HEK293 (cell line): Measurements from ENCODE around the gene TMSB4X.
"Not testable (repeated sequence)": the region's sequence is repeated elsewhere in the genome, so short reads cannot be mapped to it uniquely, and the experiment has no call there.

Experiments used
- CTCF ChIA-PET: fragments of 350-600 bp; formaldehyde crosslinking; extraction: SDS; loops from one replicate; lab custom pipeline; 2021; ENCODE audit warnings: antibody characterized with exemption; lab: Yijun Ruan, JAX
- POLR2A ChIA-PET: fragments of 300-600 bp; formaldehyde crosslinking; extraction: SDS; loops from one replicate; lab custom pipeline; 2020; ENCODE audit warnings: antibody characterized with exemption, inconsistent platforms; lab: Yijun Ruan, JAX
- H3K27ac ChIP-seq: fragments of 200-500 bp; sonication (Bioruptor generic); 2 replicates; pipeline ENCODE4 v1.5.1; 2014; ENCODE audit warnings: low read depth, low read length, control low read depth, inconsistent platforms; ENCODE audit errors: extremely low read depth
- H3K36me3 ChIP-seq, 2 experiments: fragments of 200-500 bp in 1 of 2; sonication (Bioruptor generic) in 1 of 2; 1 replicate in 1 of 2; 2 replicates in 1 of 2; pipeline ENCODE4 v1.5.1; 2014 to 2017; ENCODE audit warnings: inconsistent platforms in 2 of 2, low read length in 2 of 2; ENCODE audit not compliant: control insufficient read depth in 2 of 2, insufficient read depth in 1 of 2
- H3K4me1 ChIP-seq: fragments of 200-500 bp; sonication (Bioruptor generic); 2 replicates; pipeline ENCODE4 v1.5.1; 2014; ENCODE audit warnings: mild to moderate bottlenecking, low read length, inconsistent platforms; ENCODE audit not compliant: control insufficient read depth, insufficient read depth
- H3K4me3 ChIP-seq: 2 replicates; pipeline ENCODE4 v1.5.1; 2011; ENCODE audit warnings: low read depth, mild to moderate bottlenecking, control low read depth, low read length, moderate library complexity
- H3K9me3 ChIP-seq: fragments of 200-500 bp; sonication (Bioruptor generic); 2 replicates; pipeline ENCODE4 v1.5.1; 2014; ENCODE audit warnings: low read depth, low read length, inconsistent platforms; ENCODE audit not compliant: control insufficient read depth, insufficient read depth
- BCL11B ChIP-seq: fragments of 450-650 bp; formaldehyde crosslinking; IDR thresholded peaks from 2 replicates; pipeline ENCODE4 v1.5.1; 2016; ENCODE audit warnings: low read depth, missing biosample characterization, missing genetic modification characterization
- HOXC10 ChIP-seq: sonication (generic); formaldehyde crosslinking; IDR thresholded peaks from 2 replicates; pipeline ENCODE4 v1.8.1; 2023; ENCODE audit warnings: mild to moderate bottlenecking, missing genetic modification reagents
- REST ChIP-seq: fragments of 450-650 bp; formaldehyde crosslinking; IDR thresholded peaks from 2 replicates; pipeline ENCODE4 v1.5.1; 2016; ENCODE audit warnings: missing biosample characterization, missing genetic modification characterization
- TSHZ1 ChIP-seq: fragments of 450-650 bp; formaldehyde crosslinking; IDR thresholded peaks from 2 replicates; pipeline ENCODE4 v1.5.1; 2016; ENCODE audit warnings: missing biosample characterization, missing genetic modification characterization, borderline replicate concordance
- ZBTB10 ChIP-seq: fragments of 450-650 bp; formaldehyde crosslinking; IDR thresholded peaks from 2 replicates; pipeline ENCODE4 v1.5.1; 2016; ENCODE audit warnings: missing biosample characterization, missing genetic modification characterization
- ZNF174 ChIP-seq: fragments of 450-650 bp; formaldehyde crosslinking; IDR thresholded peaks from 2 replicates; pipeline ENCODE4 v1.5.0; 2017; ENCODE audit warnings: missing biosample characterization, mild to moderate bottlenecking, missing genetic modification characterization
- ZNF324 ChIP-seq: fragments of 450-650 bp; formaldehyde crosslinking; IDR thresholded peaks from 2 replicates; pipeline ENCODE4 v1.5.1; 2016; ENCODE audit warnings: missing biosample characterization, missing genetic modification characterization
- ZNF335 ChIP-seq: fragments of 450-650 bp; formaldehyde crosslinking; conservative IDR thresholded peaks from 2 replicates; pipeline ENCODE4 v1.5.1; 2016; ENCODE audit warnings: missing biosample characterization, missing genetic modification characterization
- ZNF416 ChIP-seq: fragments of 450-650 bp; formaldehyde crosslinking; IDR thresholded peaks from 2 replicates; pipeline ENCODE4 v1.5.1; 2016; ENCODE audit warnings: missing biosample characterization, missing genetic modification characterization
- ZNF501 ChIP-seq: fragments of 450-650 bp; formaldehyde crosslinking; IDR thresholded peaks from 2 replicates; pipeline ENCODE4 v1.5.1; 2016; ENCODE audit warnings: missing biosample characterization, missing genetic modification characterization
- ZNF555 ChIP-seq: fragments of 450-650 bp; formaldehyde crosslinking; conservative IDR thresholded peaks from 2 replicates; pipeline ENCODE4 v1.5.1; 2017; ENCODE audit warnings: missing biosample characterization, mild to moderate bottlenecking, missing genetic modification characterization, inconsistent platforms
- ZSCAN16 ChIP-seq: fragments of 450-650 bp; formaldehyde crosslinking; IDR thresholded peaks from 2 replicates; pipeline ENCODE4 v1.5.1; 2016; ENCODE audit warnings: missing biosample characterization, missing genetic modification characterization
- ZSCAN5A ChIP-seq: fragments of 450-650 bp; formaldehyde crosslinking; IDR thresholded peaks from 2 replicates; pipeline ENCODE4 v1.5.1; 2016; ENCODE audit warnings: missing biosample characterization, missing genetic modification characterization
- TF ChIP-seq, protein P1 (sequence below): fragments of 450-650 bp; formaldehyde crosslinking; IDR thresholded peaks from 2 replicates; pipeline ENCODE4 v1.5.1; 2016; ENCODE audit warnings: missing biosample characterization, missing genetic modification characterization
- TF ChIP-seq, protein P2 (sequence below): fragments of 450-650 bp; formaldehyde crosslinking; IDR thresholded peaks from 2 replicates; pipeline ENCODE4 v1.5.1; 2017; ENCODE audit warnings: missing biosample characterization, missing genetic modification characterization

Gene TMSB4X

GRCh38 chrX:12979616-12980015 lies 4.7 kb downstream of the TMSB4X start:
- CTCF ChIA-PET, result interaction anchor here (0.6 to 1.8 kb wide), 3 partner anchors 10 to 64 kb away, joined by 3 to 7 read pairs (median 4); no protein-coding TSS in a partner anchor
- H3K4me3 ChIP-seq, result no peak overlapping the region
- no peak overlapping the region for H3K27ac ChIP-seq
- H3K36me3 ChIP-seq, result peaks cover 0 to 5% of the 10 kb centered on the region in 2 experiments; a peak in 1 of 3 replicates
- POLR2A ChIA-PET, result interaction anchor here (1.1 to 1.5 kb wide), 3 partner anchors 26 to 33 kb away, joined by 3 to 8 read pairs (median 5); no protein-coding TSS in a partner anchor
- H3K9me3 ChIP-seq, result no peaks in the 10 kb centered on the region
- peaks cover under 1% of the 10 kb centered on the region; the same call in 1 of the 2 replicates for H3K4me1 ChIP-seq
- TF ChIP-seq BCL11B (tag by site-specific recombination) (no peak), ZNF555 (tag by site-specific recombination) (no peak), ZNF335 (tag by site-specific recombination) (no peak), HOXC10 (CRISPR knock-in tag) (no peak), REST (tag by site-specific recombination) (no peak), ZNF416 (tag by site-specific recombination) (no peak), ZNF174 (tag by site-specific recombination) (no peak), ZSCAN5A (tag by site-specific recombination) (no peak), ZNF501 (tag by site-specific recombination) (no peak), TSHZ1 (tag by site-specific recombination) (no peak), ZSCAN16 (tag by site-specific recombination) (no peak), ZBTB10 (tag by site-specific recombination) (no peak), ZNF324 (tag by site-specific recombination) (no peak)
- TF ChIP-seq, protein P1, sequence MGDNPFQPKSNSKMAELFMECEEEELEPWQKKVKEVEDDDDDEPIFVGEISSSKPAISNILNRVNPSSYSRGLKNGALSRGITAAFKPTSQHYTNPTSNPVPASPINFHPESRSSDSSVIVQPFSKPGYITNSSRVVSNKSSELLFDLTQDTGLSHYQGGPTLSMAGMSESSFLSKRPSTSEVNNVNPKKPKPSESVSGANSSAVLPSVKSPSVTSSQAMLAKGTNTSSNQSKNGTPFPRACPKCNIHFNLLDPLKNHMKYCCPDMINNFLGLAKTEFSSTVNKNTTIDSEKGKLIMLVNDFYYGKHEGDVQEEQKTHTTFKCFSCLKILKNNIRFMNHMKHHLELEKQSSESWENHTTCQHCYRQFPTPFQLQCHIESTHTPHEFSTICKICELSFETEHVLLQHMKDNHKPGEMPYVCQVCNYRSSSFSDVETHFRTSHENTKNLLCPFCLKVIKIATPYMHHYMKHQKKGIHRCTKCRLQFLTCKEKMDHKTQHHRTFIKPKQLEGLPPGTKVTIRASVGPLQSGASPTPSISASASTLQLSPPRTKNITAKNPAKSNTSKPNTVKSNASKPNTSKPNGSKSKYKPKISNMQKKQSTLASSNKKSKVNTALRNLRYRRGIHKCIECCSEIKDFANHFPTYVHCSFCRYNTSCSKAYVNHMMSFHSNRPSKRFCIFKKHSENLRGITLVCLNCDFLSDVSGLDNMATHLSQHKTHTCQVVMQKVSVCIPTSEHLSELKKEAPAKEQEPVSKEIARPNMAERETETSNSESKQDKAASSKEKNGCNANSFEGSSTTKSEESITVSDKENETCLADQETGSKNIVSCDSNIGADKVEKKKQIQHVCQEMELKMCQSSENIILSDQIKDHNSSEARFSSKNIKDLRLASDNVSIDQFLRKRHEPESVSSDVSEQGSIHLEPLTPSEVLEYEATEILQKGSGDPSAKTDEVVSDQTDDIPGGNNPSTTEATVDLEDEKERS, result no peak
- TF ChIP-seq, protein P2, sequence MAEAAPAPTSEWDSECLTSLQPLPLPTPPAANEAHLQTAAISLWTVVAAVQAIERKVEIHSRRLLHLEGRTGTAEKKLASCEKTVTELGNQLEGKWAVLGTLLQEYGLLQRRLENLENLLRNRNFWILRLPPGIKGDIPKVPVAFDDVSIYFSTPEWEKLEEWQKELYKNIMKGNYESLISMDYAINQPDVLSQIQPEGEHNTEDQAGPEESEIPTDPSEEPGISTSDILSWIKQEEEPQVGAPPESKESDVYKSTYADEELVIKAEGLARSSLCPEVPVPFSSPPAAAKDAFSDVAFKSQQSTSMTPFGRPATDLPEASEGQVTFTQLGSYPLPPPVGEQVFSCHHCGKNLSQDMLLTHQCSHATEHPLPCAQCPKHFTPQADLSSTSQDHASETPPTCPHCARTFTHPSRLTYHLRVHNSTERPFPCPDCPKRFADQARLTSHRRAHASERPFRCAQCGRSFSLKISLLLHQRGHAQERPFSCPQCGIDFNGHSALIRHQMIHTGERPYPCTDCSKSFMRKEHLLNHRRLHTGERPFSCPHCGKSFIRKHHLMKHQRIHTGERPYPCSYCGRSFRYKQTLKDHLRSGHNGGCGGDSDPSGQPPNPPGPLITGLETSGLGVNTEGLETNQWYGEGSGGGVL (tag by site-specific recombination), result no peak

GRCh38 chrX:12980039-12980438 lies 5.1 kb downstream of the TMSB4X start:
- H3K36me3 ChIP-seq, H3K4me3 ChIP-seq, H3K27ac ChIP-seq, H3K4me1 ChIP-seq, POLR2A ChIA-PET, H3K9me3 ChIP-seq: not testable (repeated sequence)
- CTCF ChIA-PET, result interaction anchor here (1.0 kb wide), 1 partner anchor 29 kb away, joined by 3 read pairs; no protein-coding TSS in a partner anchor
